WTC11 (cell line): ENCODE results near the gene ELF3. TPM values are rescaled to one million over a fixed set of nuclear protein-coding genes. Genes with fewer than 3 reads are reported as not detected.
A peak's percentile ranks its signal among the peaks of the same experiment; 100 is the strongest.

ENCODE experiments used
- ATAC-seq: fragments of 200-7000 bp; cut with Tn5 transposase; 2 replicates; pipeline ENCODE4 v1.10.0; 2021; ENCODE audit warnings: mild to moderate bottlenecking, moderate library complexity
- CTCF ChIA-PET: fragments of 300-600 bp; sonication (Branson Sonifier 250); formaldehyde crosslinking; loops from one replicate; lab custom pipeline; 2021; ENCODE audit warnings: antibody characterized with exemption; lab: Charles Lee
- POLR2A ChIA-PET: fragments of 350-600 bp; sonication (Branson Sonifier 250); formaldehyde crosslinking; loops from one replicate; lab custom pipeline; 2021; ENCODE audit warnings: antibody characterized with exemption; lab: Charles Lee
- DNase-seq: peaks from one replicate; pipeline ENCODE4 v3.0.0; 2021; ENCODE audit warnings: low spot score
- H3K27ac Mint-ChIP-seq: 2 replicates; pipeline ENCODE4 v1.8.0; 2021; ENCODE audit warnings: mixed read lengths
- H3K27me3 Mint-ChIP-seq: 2 replicates; pipeline ENCODE4 v1.8.0; 2021; ENCODE audit warnings: low read depth, mild to moderate bottlenecking, moderate library complexity, mixed read lengths
- H3K36me3 Mint-ChIP-seq: 2 replicates; pipeline ENCODE4 v1.8.0; 2021; ENCODE audit warnings: mixed read lengths
- H3K4me1 Mint-ChIP-seq: 2 replicates; pipeline ENCODE4 v1.8.0; 2022; ENCODE audit warnings: mixed read lengths
- H3K4me3 Mint-ChIP-seq: 2 replicates; pipeline ENCODE4 v1.8.0; 2021; ENCODE audit warnings: mild to moderate bottlenecking, moderate library complexity, mixed read lengths
- H3K9me3 Mint-ChIP-seq: 2 replicates; pipeline ENCODE4 v1.8.0; 2021; ENCODE audit warnings: mixed read lengths
- CREB1 ChIP-seq: sonication (generic); formaldehyde crosslinking; IDR thresholded peaks from 2 replicates; pipeline ENCODE4 v1.8.0; 2023; ENCODE audit warnings: mild to moderate bottlenecking, missing genetic modification reagents
- FOXJ3 ChIP-seq: sonication (generic); formaldehyde crosslinking; IDR thresholded peaks from 2 replicates; pipeline ENCODE4 v1.9.0; 2021; ENCODE audit warnings: missing genetic modification reagents, mild to moderate bottlenecking, borderline replicate concordance
- GTF2I ChIP-seq: fragments of 250-450 bp; sonication (Bioruptor Pico); conservative IDR thresholded peaks from 2 replicates; pipeline ENCODE4 v1.4.0; 2021; ENCODE audit warnings: mild to moderate bottlenecking
- MYBL2 ChIP-seq: sonication (generic); formaldehyde crosslinking; IDR thresholded peaks from 2 replicates; pipeline ENCODE4 v1.8.1; 2023; ENCODE audit warnings: mild to moderate bottlenecking, moderate library complexity, missing genetic modification reagents
- NFATC4 ChIP-seq: fragments of 250-450 bp; sonication (Bioruptor Pico); IDR thresholded peaks from 2 replicates; pipeline ENCODE4 v1.9.0; 2021; ENCODE audit warnings: mild to moderate bottlenecking
- NFE2L1 ChIP-seq: sonication (generic); formaldehyde crosslinking; IDR thresholded peaks from 2 replicates; pipeline ENCODE4 v1.8.1; 2023; ENCODE audit warnings: missing genetic modification reagents
- NR1H2 ChIP-seq: sonication (generic); formaldehyde crosslinking; IDR thresholded peaks from 2 replicates; pipeline ENCODE4 v1.9.0; 2021; ENCODE audit warnings: mild to moderate bottlenecking, moderate library complexity, missing genetic modification reagents
- OVOL2 ChIP-seq: fragments of 250-450 bp; sonication (Bioruptor Pico); IDR thresholded peaks from 2 replicates; pipeline ENCODE4 v1.9.0; 2021; ENCODE audit warnings: mild to moderate bottlenecking, borderline replicate concordance
- RORB ChIP-seq: fragments of 250-450 bp; sonication (Bioruptor Pico); IDR thresholded peaks from 2 replicates; pipeline ENCODE4 v1.9.0; 2021; ENCODE audit warnings: mild to moderate bottlenecking
- SMAD3 ChIP-seq: sonication (generic); formaldehyde crosslinking; IDR thresholded peaks from 2 replicates; pipeline ENCODE4 v1.8.0; 2022; ENCODE audit warnings: missing genetic modification reagents, mild to moderate bottlenecking, borderline replicate concordance
- SMAD4 ChIP-seq: sonication (generic); formaldehyde crosslinking; IDR thresholded peaks from 2 replicates; pipeline ENCODE4 v1.8.0; 2022; ENCODE audit warnings: mild to moderate bottlenecking, missing genetic modification reagents
- TEAD1 ChIP-seq: sonication (generic); formaldehyde crosslinking; IDR thresholded peaks from 2 replicates; pipeline ENCODE4 v1.8.0; 2022; ENCODE audit warnings: mild to moderate bottlenecking, missing genetic modification reagents
- TEAD4 ChIP-seq: sonication (generic); formaldehyde crosslinking; IDR thresholded peaks from 2 replicates; pipeline ENCODE4 v1.8.0; 2022; ENCODE audit warnings: mild to moderate bottlenecking, missing genetic modification reagents
- ZNF317 ChIP-seq: sonication (generic); formaldehyde crosslinking; IDR thresholded peaks from 2 replicates; pipeline ENCODE4 v1.8.1; 2023; ENCODE audit warnings: low read depth, mild to moderate bottlenecking, moderate library complexity, missing genetic modification reagents, borderline replicate concordance
- total RNA-seq: library from RNA; stranded (reverse); gene quantifications from 3 replicates; pipeline ENCODE4 v1.2.3, GENCODE V29; 2021
- TF ChIP-seq, protein P1 (sequence below): fragments of 250-450 bp; sonication (Bioruptor Pico); IDR thresholded peaks from 2 replicates; pipeline ENCODE4 v1.9.0; 2021; ENCODE audit warnings: moderate library complexity, mild to moderate bottlenecking, inconsistent platforms, borderline replicate concordance
- TF ChIP-seq, protein P2 (sequence below): sonication (generic); formaldehyde crosslinking; IDR thresholded peaks from 2 replicates; pipeline ENCODE4 v1.8.0; 2022; ENCODE audit warnings: mild to moderate bottlenecking, missing genetic modification reagents
- TF ChIP-seq, protein P3 (sequence below): sonication (generic); formaldehyde crosslinking; IDR thresholded peaks from 2 replicates; pipeline ENCODE4 v1.8.1; 2023; ENCODE audit warnings: mild to moderate bottlenecking, missing genetic modification reagents, moderate library complexity
- TF ChIP-seq, protein P4 (sequence below): sonication (generic); formaldehyde crosslinking; IDR thresholded peaks from 2 replicates; pipeline ENCODE4 v1.8.1; 2023; ENCODE audit warnings: mild to moderate bottlenecking, missing genetic modification reagents
- TF ChIP-seq, protein P5 (sequence below): sonication (generic); formaldehyde crosslinking; IDR thresholded peaks from 2 replicates; pipeline ENCODE4 v1.8.0; 2023; ENCODE audit warnings: missing genetic modification reagents, mild to moderate bottlenecking, borderline replicate concordance

Gene ELF3
- total RNA-seq, 1 experiment from 2014 or later: 15.0 TPM

DNA sequence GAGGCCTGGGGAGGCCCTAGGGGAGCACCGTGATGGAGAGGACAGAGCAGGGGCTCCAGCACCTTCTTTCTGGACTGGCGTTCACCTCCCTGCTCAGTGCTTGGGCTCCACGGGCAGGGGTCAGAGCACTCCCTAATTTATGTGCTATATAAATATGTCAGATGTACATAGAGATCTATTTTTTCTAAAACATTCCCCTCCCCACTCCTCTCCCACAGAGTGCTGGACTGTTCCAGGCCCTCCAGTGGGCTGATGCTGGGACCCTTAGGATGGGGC, 5.2 kb downstream of the ELF3 start:
- CTCF ChIA-PET: interaction anchor here (2.0 kb wide), 1 partner anchor 10 kb away, joined by 4 read pairs; no protein-coding TSS in a partner anchor
- peaks cover 11% of the 10 kb centered on the region for H3K36me3 Mint-ChIP-seq
- no peak for ATAC-seq

DNA sequence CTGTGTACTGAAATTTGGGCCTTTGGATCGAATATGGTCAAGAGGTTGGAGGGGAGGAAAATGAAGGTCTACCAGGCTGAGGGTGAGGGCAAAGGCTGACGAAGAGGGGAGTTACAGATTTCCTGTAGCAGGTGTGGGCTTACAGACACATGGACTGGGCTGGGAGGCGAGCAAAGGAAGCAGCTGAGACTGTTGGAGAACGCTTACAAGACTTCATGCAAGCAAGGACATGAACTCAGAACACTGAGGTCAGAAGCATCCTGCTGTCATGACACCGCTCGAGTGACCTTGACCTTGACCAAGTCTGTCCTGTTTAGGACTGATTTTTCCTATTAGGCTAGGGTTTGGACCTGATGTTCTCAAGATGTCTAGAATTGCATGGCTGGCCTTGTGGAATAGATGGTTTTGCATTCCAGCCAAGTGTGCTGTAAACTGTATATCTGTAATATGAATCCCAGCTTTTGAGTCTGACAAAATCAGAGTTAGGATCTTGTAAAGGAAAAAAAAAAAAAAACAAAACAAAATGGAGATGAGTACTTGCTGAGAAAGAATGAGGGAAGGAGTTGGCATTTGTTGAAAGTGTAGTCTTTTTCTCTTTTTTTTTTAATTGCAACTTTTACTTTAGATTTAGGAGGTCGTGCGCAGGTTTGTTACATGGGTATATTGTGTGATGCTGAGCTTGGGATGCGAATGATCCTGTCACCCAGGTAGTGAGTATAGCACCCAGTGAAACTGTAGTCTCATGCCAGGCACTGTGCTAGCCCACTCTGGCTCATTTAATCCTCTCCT, 5.8 kb downstream of the ELF3 start:
- peak overlapping the region; percentile 69 for H3K27ac Mint-ChIP-seq
- TF ChIP-seq NR1H2: no peak
- TF ChIP-seq GTF2I (CRISPR knock-in tag): no peak
- TF ChIP-seq, protein P1, sequence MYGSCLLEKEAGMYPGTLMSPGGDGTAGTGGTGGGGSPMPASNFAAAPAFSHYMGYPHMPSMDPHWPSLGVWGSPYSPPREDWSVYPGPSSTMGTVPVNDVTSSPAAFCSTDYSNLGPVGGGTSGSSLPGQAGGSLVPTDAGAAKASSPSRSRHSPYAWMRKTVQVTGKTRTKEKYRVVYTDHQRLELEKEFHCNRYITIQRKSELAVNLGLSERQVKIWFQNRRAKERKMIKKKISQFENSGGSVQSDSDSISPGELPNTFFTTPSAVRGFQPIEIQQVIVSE (CRISPR knock-in tag): no peak
- no peak for TF ChIP-seq NFATC4 (CRISPR knock-in tag)
- TF ChIP-seq, protein P2, sequence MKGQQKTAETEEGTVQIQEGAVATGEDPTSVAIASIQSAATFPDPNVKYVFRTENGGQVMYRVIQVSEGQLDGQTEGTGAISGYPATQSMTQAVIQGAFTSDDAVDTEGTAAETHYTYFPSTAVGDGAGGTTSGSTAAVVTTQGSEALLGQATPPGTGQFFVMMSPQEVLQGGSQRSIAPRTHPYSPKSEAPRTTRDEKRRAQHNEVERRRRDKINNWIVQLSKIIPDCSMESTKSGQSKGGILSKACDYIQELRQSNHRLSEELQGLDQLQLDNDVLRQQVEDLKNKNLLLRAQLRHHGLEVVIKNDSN: no peak
- TF ChIP-seq, all 79 proteins: peak for 0
- ATAC-seq: no peak
- no peak for DNase-seq
- Mint-ChIP-seq H3K4me1 (peaks cover 24% of the 10 kb centered on the region), H3K9me3 (no peaks in the 10 kb centered on the region), H3K27me3 (no peaks in the 10 kb centered on the region), H3K36me3 (peaks cover 11% of the 10 kb centered on the region), H3K4me3 (no peak overlapping the region)
- ChIA-PET CTCF (interaction anchor here (0.7 to 2.3 kb wide), 2 partner anchors 120 to 138 kb away, joined by 3 to 7 read pairs; no protein-coding TSS in a partner anchor), POLR2A (interaction anchor here (0.9 to 1.2 kb wide), 2 partner anchors 69 to 119 kb away, joined by 3 read pairs; no protein-coding TSS in a partner anchor)

More for the DNA sequence above, 5.2 kb downstream of the ELF3 start:
- Mint-ChIP-seq H3K9me3 (no peaks in the 10 kb centered on the region), H3K4me1 (peaks cover 30% of the 10 kb centered on the region), H3K4me3 (no peak overlapping the region), H3K27me3 (no peaks in the 10 kb centered on the region), H3K27ac (no peak overlapping the region)
- TF ChIP-seq ZNF317 (CRISPR knock-in tag) (no peak), TEAD4 (no peak)
- POLR2A ChIA-PET: interaction anchor here (0.6 to 1.2 kb wide), 2 partner anchors 30 to 119 kb away, joined by 3 to 5 read pairs; no protein-coding TSS in a partner anchor
- DNase-seq: no peak

DNA sequence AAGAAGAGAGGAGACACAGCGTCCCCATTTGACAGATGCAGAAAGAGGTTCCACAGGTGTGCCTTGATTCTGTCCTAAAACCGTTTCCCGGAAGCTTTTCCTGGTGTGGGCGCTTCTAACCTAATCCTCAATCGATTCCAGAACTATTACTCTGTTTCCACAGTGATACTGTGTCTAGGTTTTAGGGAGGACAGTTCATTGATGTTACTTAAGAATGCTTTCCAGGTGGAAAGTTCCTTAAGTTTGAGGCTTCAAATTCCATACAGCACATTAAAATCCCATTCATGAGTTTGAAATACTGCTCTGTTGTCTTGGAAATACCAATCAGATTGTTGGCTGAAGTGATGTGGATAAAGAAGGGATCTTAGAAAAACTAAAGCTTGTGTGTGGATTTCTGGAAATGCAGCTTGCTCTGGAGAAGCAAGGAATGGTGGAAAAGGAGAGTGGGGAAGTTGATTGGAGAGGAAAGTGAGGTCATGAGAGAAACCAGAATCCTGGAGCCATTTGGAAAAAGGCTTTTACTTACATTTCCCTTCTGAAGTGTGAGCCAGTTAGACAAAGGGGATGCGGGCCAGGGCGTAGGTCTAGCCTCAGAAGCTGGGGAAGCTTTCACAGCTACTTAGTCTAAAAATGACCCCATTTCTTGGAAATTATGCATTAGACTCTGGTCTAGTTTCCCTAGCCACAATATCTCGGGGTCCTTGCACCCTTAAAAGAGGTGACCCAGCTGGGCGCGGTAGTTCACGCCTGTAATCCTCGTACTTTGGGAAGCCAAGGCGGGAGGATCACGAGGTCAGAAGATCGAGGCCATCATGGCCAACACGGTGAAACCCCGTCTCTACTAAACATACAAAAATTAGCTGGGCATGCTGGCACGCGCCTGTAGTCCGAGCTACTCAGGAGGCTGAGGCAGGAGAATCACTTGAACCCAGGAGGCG, 6.7 kb downstream of the ELF3 start:
- Mint-ChIP-seq H3K36me3 (peaks cover 11% of the 10 kb centered on the region), H3K27me3 (no peaks in the 10 kb centered on the region), H3K4me3 (no peak overlapping the region), H3K9me3 (no peaks in the 10 kb centered on the region), H3K4me1 (peaks cover 22% of the 10 kb centered on the region), H3K27ac (no peak overlapping the region; the same call in 1 of the 2 replicates)
- DNase-seq: no peak
- ChIA-PET CTCF (interaction anchor here (0.7 to 2.3 kb wide), 4 partner anchors 10 to 137 kb away, joined by 3 to 7 read pairs (median 4); no protein-coding TSS in a partner anchor), POLR2A (interaction anchor here (0.9 kb wide), 1 partner anchor 68 kb away, joined by 3 read pairs; no protein-coding TSS in a partner anchor)
- ATAC-seq: no peak
- TF ChIP-seq, protein P3, sequence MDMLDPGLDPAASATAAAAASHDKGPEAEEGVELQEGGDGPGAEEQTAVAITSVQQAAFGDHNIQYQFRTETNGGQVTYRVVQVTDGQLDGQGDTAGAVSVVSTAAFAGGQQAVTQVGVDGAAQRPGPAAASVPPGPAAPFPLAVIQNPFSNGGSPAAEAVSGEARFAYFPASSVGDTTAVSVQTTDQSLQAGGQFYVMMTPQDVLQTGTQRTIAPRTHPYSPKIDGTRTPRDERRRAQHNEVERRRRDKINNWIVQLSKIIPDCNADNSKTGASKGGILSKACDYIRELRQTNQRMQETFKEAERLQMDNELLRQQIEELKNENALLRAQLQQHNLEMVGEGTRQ (CRISPR knock-in tag): no peak
- TF ChIP-seq SMAD3: no peak
- TF ChIP-seq TEAD1 (CRISPR knock-in tag): no peak
- TF ChIP-seq SMAD4 (CRISPR knock-in tag): no peak
- TF ChIP-seq, protein P2: no peak
- no peak for TF ChIP-seq CREB1 (CRISPR knock-in tag)
- no peak for TF ChIP-seq ZNF317 (CRISPR knock-in tag)
- TF ChIP-seq FOXJ3 (CRISPR knock-in tag): no peak
- no peak for TF ChIP-seq NFE2L1 (CRISPR knock-in tag)
- TF ChIP-seq, protein P4, sequence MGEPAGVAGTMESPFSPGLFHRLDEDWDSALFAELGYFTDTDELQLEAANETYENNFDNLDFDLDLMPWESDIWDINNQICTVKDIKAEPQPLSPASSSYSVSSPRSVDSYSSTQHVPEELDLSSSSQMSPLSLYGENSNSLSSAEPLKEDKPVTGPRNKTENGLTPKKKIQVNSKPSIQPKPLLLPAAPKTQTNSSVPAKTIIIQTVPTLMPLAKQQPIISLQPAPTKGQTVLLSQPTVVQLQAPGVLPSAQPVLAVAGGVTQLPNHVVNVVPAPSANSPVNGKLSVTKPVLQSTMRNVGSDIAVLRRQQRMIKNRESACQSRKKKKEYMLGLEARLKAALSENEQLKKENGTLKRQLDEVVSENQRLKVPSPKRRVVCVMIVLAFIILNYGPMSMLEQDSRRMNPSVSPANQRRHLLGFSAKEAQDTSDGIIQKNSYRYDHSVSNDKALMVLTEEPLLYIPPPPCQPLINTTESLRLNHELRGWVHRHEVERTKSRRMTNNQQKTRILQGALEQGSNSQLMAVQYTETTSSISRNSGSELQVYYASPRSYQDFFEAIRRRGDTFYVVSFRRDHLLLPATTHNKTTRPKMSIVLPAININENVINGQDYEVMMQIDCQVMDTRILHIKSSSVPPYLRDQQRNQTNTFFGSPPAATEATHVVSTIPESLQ (CRISPR knock-in tag): no peak
- no peak for TF ChIP-seq MYBL2
- TF ChIP-seq OVOL2: no peak
- TF ChIP-seq, protein P5, sequence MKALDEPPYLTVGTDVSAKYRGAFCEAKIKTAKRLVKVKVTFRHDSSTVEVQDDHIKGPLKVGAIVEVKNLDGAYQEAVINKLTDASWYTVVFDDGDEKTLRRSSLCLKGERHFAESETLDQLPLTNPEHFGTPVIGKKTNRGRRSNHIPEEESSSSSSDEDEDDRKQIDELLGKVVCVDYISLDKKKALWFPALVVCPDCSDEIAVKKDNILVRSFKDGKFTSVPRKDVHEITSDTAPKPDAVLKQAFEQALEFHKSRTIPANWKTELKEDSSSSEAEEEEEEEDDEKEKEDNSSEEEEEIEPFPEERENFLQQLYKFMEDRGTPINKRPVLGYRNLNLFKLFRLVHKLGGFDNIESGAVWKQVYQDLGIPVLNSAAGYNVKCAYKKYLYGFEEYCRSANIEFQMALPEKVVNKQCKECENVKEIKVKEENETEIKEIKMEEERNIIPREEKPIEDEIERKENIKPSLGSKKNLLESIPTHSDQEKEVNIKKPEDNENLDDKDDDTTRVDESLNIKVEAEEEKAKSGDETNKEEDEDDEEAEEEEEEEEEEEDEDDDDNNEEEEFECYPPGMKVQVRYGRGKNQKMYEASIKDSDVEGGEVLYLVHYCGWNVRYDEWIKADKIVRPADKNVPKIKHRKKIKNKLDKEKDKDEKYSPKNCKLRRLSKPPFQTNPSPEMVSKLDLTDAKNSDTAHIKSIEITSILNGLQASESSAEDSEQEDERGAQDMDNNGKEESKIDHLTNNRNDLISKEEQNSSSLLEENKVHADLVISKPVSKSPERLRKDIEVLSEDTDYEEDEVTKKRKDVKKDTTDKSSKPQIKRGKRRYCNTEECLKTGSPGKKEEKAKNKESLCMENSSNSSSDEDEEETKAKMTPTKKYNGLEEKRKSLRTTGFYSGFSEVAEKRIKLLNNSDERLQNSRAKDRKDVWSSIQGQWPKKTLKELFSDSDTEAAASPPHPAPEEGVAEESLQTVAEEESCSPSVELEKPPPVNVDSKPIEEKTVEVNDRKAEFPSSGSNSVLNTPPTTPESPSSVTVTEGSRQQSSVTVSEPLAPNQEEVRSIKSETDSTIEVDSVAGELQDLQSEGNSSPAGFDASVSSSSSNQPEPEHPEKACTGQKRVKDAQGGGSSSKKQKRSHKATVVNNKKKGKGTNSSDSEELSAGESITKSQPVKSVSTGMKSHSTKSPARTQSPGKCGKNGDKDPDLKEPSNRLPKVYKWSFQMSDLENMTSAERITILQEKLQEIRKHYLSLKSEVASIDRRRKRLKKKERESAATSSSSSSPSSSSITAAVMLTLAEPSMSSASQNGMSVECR (CRISPR knock-in tag): no peak
- no peak for TF ChIP-seq RORB (CRISPR knock-in tag)
